T-helper 2 cell treated with Interferon-gamma antibody and Interleukin-4, amounts not matched to agents 100 ng/mL and 5 ng/mL, for 36 hours (primary cell): ENCODE measurements around the gene MINPP1. TPM values are rescaled to one million over a fixed set of nuclear protein-coding genes. Genes with fewer than 3 reads are reported as not detected.

Experiments used
- intact Hi-C: fragments of 100-400 bp; cut with micrococcal nuclease; formaldehyde crosslinking; loops from one replicate; pipeline ENCODE4 v1.15.1; 2023
- total RNA-seq: library from RNA; stranded (reverse); gene quantifications from 2 replicates; pipeline ENCODE4 v1.2.3, GENCODE V29; 2022

MINPP1 gene
- total RNA-seq, 1 donor from 2014 or later, result 8.0 TPM

GRCh38 chr10:87519582-87519981 lies 14.9 kb downstream of the MINPP1 start:
- intact Hi-C loops, result no loop called here

DNA sequence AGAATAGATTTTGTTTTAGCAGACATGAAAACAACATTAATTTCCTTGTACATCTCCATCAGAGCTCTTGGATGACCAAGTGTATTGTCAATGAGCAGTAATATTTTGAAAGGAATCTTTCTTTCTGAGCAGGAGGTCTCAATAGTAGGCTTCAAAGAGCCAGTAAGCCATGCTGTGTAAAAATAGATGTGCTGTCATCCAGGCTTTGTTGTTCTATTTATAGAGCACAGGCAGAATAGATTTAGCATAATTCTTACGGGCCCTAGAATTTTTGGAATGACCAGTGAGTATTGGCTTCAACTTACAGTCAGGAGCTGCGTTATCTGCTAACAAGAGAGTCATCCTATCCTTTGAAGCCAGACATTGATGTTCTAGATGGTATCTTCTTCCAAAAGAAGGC lies 19.0 kb downstream of the MINPP1 start:
- intact Hi-C loops, result no loop called here

DNA sequence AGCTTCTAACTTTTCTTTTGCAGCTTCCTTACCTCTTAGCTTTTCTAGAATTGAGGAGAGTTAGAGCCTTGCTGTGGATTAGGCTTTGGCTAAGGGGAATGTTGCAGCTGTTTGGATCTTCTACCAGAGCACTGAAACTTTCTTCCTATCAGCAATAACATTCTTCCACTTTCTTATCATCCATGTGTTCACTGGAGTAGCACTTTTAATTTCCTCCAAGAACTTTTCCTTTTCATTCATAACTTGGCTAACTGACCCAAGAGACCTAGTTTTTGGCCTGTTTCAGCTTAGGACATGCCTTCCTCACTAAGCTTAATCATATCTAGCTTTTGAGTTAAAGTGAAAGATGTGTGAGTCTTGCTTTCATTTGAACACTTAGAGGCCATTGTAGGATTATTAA lies 19.6 kb downstream of the MINPP1 start:
- intact Hi-C loops, result no loop called here

DNA sequence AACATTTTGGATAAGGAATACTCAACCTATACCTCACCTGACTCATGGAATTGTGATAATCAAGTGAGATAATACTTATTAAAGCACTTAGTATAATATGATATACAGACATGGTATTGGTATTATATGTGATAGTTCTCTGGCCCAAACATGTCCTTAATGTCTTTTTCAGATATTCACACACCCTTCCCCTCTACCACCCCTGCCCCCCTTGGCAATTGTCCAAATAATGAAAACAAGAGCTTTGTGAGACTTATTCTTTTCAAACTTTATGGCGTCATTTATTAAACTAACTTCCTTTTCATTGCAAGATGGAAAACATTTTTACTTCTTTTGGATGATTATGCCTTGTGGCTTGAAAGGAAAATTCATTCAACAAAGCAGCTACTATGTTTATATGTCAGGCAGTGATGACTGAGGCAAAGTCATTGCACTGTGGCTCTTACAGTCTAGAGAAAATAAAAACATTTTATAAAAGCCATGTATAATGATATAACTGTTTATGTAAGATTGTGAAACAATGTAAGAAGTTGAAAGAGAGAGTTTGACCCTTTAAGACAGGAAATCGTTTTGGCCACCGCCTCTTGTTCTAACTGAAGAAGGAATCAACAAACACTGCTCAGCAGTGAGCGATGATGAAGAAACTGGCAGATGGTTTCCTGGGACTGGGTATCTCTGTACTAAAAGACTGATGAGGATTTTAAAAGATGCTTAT lies 27.4 kb downstream of the MINPP1 start:
- intact Hi-C loops, result loop anchor here (2.0 kb wide), 1 partner anchor 125 kb away; no protein-coding TSS in a partner anchor

- intact Hi-C loops, result loop anchor here (1.0 to 2.0 kb wide), 2 partner anchors 124 to 203 kb away; no protein-coding TSS in a partner anchor
Measured at GRCh38 chr10:87532696-87533095, 28.0 kb downstream of the MINPP1 start.

- intact Hi-C loops, result loop anchor here (2.0 kb wide), 1 partner anchor 238 kb away; no protein-coding TSS in a partner anchor
Measured at GRCh38 chr10:87534173-87534858, 29.6 kb downstream of the MINPP1 start.

DNA sequence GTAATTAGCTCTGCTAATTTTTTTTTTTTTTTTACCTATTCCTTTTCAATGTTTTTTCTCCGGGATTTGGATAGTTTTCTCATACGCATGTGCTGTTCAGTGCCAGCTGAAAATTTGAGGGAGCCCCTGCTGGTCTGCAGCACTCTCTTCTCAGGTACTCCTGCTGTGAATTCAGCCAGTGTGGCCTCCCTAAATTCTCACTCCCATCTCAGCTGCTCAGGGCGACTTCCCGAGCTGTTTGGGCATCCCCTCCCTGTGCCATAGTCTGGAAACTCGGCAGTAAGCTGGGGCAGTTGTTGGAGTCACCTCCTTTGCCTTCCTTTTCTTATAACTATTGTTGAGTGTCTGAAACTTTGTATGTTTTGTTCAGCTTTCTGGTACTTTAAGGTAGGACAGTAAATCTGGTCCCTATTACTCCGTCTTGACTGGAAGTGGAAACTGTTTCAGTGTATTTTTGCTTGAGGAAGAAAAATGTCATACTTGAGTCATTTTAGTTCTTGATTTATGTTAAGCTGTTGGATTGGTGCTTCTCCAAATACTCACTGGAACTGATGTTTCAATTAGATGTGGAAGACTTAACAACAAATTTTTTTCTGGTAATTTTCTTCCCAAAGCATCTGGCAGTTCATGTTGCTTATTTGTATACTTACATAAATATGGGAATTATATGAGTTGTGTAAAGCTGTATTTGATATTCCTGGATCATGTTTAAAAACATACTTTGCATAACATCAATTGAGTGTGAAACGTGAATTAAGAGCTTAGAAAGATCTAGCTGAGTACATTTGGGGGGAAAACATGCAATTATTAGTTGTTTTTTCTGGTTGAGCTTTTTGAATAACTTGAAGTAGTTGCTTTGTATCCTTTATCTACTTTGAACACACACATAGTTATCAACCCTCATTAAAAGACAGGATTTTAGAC lies 33.7 kb downstream of the MINPP1 start:
- intact Hi-C loops, result no loop called here

DNA sequence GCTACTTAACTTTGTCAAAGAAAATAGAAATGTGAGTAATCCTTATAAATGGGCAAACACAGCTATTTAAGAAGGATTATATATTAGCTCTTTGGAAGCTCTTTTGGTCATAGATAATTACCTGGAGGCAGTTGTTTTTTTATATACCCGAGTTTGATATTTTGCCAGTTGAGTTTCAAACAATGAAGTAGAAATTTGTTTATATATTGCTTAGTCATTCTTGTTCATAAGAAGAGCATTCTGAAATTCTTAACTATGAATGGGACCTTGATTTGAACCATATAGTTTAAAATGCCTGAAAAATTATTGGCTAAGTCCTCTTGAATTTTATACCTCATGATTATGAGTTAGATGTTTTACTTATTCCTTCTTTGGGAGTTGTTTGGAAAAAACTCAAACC lies 36.4 kb downstream of the MINPP1 start:
- intact Hi-C loops, result no loop called here

DNA sequence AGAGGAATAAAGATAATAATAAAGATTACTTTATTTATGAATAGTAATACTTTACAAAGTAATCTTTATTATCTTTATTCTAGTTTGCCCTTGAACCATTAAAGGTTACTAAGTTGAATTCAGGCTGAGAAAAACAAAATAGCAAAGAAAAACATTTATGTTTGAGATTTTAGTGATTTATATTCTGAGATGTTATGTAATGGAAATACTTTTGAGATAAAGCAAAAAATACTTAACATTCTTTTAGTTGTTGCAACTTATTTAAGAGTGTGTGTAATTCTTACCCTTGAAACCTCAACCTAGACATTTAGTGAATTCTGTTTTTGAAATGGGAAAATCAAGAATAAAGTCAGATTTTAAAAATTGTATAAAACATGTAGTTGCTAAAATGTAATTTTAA lies 40.0 kb downstream of the MINPP1 start:
- intact Hi-C loops, result no loop called here

GRCh38 chr10:87545783-87546182 lies 41.1 kb downstream of the MINPP1 start:
- intact Hi-C loops, result no loop called here

DNA sequence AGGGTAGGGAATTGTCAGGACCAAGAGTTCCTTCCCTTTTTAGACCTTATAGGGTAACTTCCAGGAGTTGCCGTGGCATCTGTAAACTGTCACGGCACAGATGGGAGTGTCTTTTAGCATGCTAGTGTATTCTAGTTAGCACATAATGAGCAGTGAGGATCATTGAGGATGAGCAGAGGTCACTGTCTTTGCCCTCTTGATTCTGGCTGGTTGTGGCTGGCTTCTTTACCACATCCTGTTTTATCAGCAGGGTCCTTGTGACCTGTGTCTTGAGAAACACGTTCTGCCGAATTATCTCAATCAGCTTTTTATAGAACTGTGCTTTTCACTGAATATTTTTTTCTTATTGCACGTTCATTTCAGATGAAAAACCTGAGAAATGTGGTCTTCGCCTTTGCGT lies 41.5 kb downstream of the MINPP1 start:
- intact Hi-C loops, result no loop called here

DNA sequence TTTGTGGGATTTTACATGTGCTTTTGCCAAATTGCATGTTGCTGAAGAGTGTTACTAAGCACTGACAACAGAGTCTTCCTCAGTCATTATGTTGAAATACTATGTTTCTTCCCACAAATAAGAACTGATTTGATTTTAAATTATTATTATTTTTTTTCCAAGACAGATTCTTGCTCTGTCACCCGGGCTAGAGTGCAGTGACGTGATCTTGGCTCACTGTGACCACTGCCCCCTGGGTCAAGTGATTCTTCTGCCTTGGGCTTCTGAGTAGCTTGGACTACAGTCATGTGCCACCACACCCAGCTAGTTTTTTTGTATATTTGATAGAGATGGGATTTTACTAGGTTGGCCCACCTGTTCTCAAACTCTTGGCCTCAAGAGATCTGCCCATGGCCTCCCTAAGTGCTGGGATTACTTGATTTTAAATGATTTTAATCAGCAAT lies 42.3 kb downstream of the MINPP1 start:
- intact Hi-C loops, result no loop called here

GRCh38 chr10:87547734-87548311 lies 43.1 kb downstream of the MINPP1 start:
- intact Hi-C loops, result no loop called here

- intact Hi-C loops, result no loop called here
Measured at GRCh38 chr10:87550741-87551140, 46.0 kb downstream of the MINPP1 start.

GRCh38 chr10:87551326-87551725 lies 46.6 kb downstream of the MINPP1 start:
- intact Hi-C loops, result no loop called here

- intact Hi-C loops, result no loop called here
Measured at GRCh38 chr10:87552248-87552929, 47.7 kb downstream of the MINPP1 start.

GRCh38 chr10:87557409-87557808 lies 52.7 kb downstream of the MINPP1 start:
- intact Hi-C loops, result no loop called here

DNA sequence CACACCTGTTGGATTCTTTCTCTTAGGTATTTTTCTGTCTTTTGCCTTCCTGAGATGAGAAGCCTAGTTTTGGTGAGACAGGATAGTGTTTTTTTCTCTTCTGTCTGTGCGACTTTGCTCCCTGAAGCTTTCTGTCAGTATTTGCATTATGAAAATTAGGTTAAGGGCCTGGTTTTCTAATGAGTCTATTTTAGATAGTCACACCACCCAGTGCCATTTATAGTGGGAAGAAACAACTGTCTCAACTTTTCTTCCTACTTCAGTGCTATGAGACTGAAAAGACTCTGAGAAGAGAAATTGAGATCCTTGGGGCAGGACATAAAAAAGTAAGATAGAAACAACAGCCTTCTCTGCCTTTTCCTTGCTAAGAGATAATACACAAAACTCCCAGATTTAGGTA lies 53.6 kb downstream of the MINPP1 start:
- intact Hi-C loops, result no loop called here

DNA sequence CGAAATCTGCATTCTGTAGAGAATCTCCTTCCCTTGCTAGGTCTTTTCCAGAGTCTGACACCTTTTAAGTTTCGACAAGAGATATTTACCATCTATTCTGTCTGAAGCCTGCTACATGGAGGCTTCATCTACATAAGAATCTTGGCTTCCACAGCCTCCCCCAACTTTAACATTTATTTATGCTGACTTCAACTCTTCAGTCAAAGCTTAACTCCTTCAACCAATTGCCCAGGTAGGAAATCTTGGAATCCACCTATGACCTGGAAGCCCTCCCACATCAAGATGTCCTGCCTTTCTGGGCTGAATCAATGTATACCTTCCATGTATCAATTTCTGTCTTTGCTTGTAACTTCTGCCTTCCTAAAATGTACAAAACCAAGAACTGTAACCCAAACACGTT lies 54.7 kb downstream of the MINPP1 start:
- intact Hi-C loops, result no loop called here

DNA sequence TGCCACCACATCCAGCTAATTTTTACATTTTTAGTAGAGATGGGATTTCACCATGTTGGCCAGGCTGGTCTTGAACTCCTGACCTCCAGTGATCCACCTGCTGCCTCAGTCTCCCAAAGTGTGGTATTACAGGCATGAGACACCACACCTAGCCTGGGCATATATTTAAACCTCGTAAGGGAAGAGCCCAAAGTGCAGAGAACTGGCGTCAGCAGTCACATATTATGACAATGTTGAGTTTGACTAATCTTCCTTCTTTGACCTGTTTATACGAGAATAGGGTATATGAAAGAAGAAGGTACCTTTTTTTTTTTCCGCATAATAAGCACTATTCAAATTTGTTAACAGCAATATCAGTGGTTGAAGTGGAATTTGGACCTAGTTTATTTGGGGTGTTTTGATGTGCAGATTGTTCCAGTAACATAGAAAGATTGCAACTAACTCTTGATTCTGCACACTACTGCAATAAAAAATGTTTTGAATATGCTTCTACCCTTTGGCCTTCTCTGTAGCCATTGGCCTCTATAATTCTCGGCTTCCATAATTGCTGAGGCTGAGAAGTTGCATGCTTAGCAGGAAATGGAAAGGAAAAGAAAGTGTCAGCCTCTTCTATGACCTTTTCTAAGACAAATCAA lies 55.9 kb downstream of the MINPP1 start:
- intact Hi-C loops, result no loop called here
